WTC11 (cell line): Measurements from ENCODE around the gene ZNF10. TPM values are rescaled to one million over a fixed set of nuclear protein-coding genes. Genes with fewer than 3 reads are reported as not detected.

Experiments used
- ATAC-seq: fragments of 200-7000 bp; cut with Tn5 transposase; 2 replicates; pipeline ENCODE4 v1.10.0; 2021; ENCODE audit warnings: mild to moderate bottlenecking, moderate library complexity
- CTCF ChIA-PET: fragments of 300-600 bp; sonication (Branson Sonifier 250); formaldehyde crosslinking; loops from one replicate; lab custom pipeline; 2021; ENCODE audit warnings: antibody characterized with exemption; lab: Charles Lee
- POLR2A ChIA-PET: fragments of 350-600 bp; sonication (Branson Sonifier 250); formaldehyde crosslinking; loops from one replicate; lab custom pipeline; 2021; ENCODE audit warnings: antibody characterized with exemption; lab: Charles Lee
- DNase-seq: peaks from one replicate; pipeline ENCODE4 v3.0.0; 2021; ENCODE audit warnings: low spot score
- H3K27ac Mint-ChIP-seq: 2 replicates; pipeline ENCODE4 v1.8.0; 2021; ENCODE audit warnings: mixed read lengths
- H3K27me3 Mint-ChIP-seq: 2 replicates; pipeline ENCODE4 v1.8.0; 2021; ENCODE audit warnings: low read depth, mild to moderate bottlenecking, moderate library complexity, mixed read lengths
- H3K36me3 Mint-ChIP-seq: 2 replicates; pipeline ENCODE4 v1.8.0; 2021; ENCODE audit warnings: mixed read lengths
- H3K4me1 Mint-ChIP-seq: 2 replicates; pipeline ENCODE4 v1.8.0; 2022; ENCODE audit warnings: mixed read lengths
- H3K4me3 Mint-ChIP-seq: 2 replicates; pipeline ENCODE4 v1.8.0; 2021; ENCODE audit warnings: mild to moderate bottlenecking, moderate library complexity, mixed read lengths
- H3K9me3 Mint-ChIP-seq: 2 replicates; pipeline ENCODE4 v1.8.0; 2021; ENCODE audit warnings: mixed read lengths
- ATF1 ChIP-seq: sonication (generic); formaldehyde crosslinking; IDR thresholded peaks from 2 replicates; pipeline ENCODE4 v1.8.1; 2023; ENCODE audit warnings: mild to moderate bottlenecking, moderate library complexity, missing genetic modification reagents
- ATF2 ChIP-seq: sonication (generic); formaldehyde crosslinking; IDR thresholded peaks from 2 replicates; pipeline ENCODE4 v1.8.1; 2022; ENCODE audit warnings: low read depth, missing genetic modification reagents, borderline replicate concordance
- ATF3 ChIP-seq: sonication (generic); formaldehyde crosslinking; conservative IDR thresholded peaks from 2 replicates; pipeline ENCODE4 v1.8.1; 2022; ENCODE audit warnings: mild to moderate bottlenecking, missing genetic modification reagents
- ATF6 ChIP-seq: sonication (generic); formaldehyde crosslinking; IDR thresholded peaks from 2 replicates; pipeline ENCODE4 v1.8.1; 2023; ENCODE audit warnings: mild to moderate bottlenecking, missing genetic modification reagents
- CBFB ChIP-seq: sonication (generic); formaldehyde crosslinking; IDR thresholded peaks from 2 replicates; pipeline ENCODE4 v1.8.1; 2022; ENCODE audit warnings: mild to moderate bottlenecking, low read depth, missing genetic modification reagents
- CDX4 ChIP-seq: fragments of 250-450 bp; sonication (Bioruptor Pico); IDR thresholded peaks from 2 replicates; pipeline ENCODE4 v1.9.0; 2021; ENCODE audit warnings: moderate library complexity, mild to moderate bottlenecking, inconsistent platforms, borderline replicate concordance
- CREM ChIP-seq: sonication (generic); formaldehyde crosslinking; IDR thresholded peaks from 2 replicates; pipeline ENCODE4 v1.8.1; 2022; ENCODE audit warnings: mild to moderate bottlenecking, missing genetic modification reagents, moderate library complexity
- ERG ChIP-seq: fragments of 250-450 bp; sonication (Bioruptor Pico); IDR thresholded peaks from 2 replicates; pipeline ENCODE4 v1.8.0; 2021; ENCODE audit warnings: mild to moderate bottlenecking
- GABPB1 ChIP-seq: sonication (generic); formaldehyde crosslinking; IDR thresholded peaks from 2 replicates; pipeline ENCODE4 v1.8.1; 2023; ENCODE audit warnings: mild to moderate bottlenecking, missing genetic modification reagents
- GRHL2 ChIP-seq: fragments of 250-450 bp; sonication (Bioruptor Pico); IDR thresholded peaks from 2 replicates; pipeline ENCODE4 v1.8.0; 2022; ENCODE audit warnings: mild to moderate bottlenecking, moderate library complexity; ENCODE audit not compliant: insufficient replicate concordance, severe bottlenecking
- IRF1 ChIP-seq: sonication (generic); formaldehyde crosslinking; IDR thresholded peaks from 2 replicates; pipeline ENCODE4 v1.8.0; 2023; ENCODE audit warnings: missing genetic modification reagents
- IRF2 ChIP-seq: sonication (generic); formaldehyde crosslinking; IDR thresholded peaks from 2 replicates; pipeline ENCODE4 v1.8.0; 2022; ENCODE audit warnings: low read depth, missing genetic modification reagents, borderline replicate concordance
- JAZF1 ChIP-seq: fragments of 250-450 bp; sonication (Bioruptor Pico); IDR thresholded peaks from 2 replicates; pipeline ENCODE4 v1.9.0; 2021; ENCODE audit warnings: moderate library complexity, mild to moderate bottlenecking, inconsistent platforms
- MXD4 ChIP-seq: fragments of 250-450 bp; sonication (Bioruptor Pico); IDR thresholded peaks from 2 replicates; pipeline ENCODE4 v1.8.0; 2021; ENCODE audit warnings: mild to moderate bottlenecking, moderate library complexity, borderline replicate concordance
- PREB ChIP-seq: sonication (generic); formaldehyde crosslinking; IDR thresholded peaks from 2 replicates; pipeline ENCODE4 v1.8.1; 2022; ENCODE audit warnings: mild to moderate bottlenecking, missing genetic modification reagents, moderate library complexity, borderline replicate concordance
- SOX15 ChIP-seq: fragments of 250-450 bp; sonication (Bioruptor Pico); IDR thresholded peaks from 2 replicates; pipeline ENCODE4 v1.9.0; 2021; ENCODE audit warnings: mild to moderate bottlenecking
- TEAD4 ChIP-seq: sonication (generic); formaldehyde crosslinking; IDR thresholded peaks from 2 replicates; pipeline ENCODE4 v1.8.0; 2022; ENCODE audit warnings: mild to moderate bottlenecking, missing genetic modification reagents
- ZBTB21 ChIP-seq: sonication (generic); formaldehyde crosslinking; IDR thresholded peaks from 2 replicates; pipeline ENCODE4 v1.8.1; 2023; ENCODE audit warnings: mild to moderate bottlenecking, missing genetic modification reagents, borderline replicate concordance
- ZNF121 ChIP-seq: sonication (generic); formaldehyde crosslinking; IDR thresholded peaks from 2 replicates; pipeline ENCODE4 v1.8.0; 2023; ENCODE audit warnings: missing genetic modification reagents
- ZNF138 ChIP-seq: sonication (generic); formaldehyde crosslinking; conservative IDR thresholded peaks from 2 replicates; pipeline ENCODE4 v1.8.1; 2022; ENCODE audit warnings: mild to moderate bottlenecking, moderate library complexity, missing genetic modification reagents
- ZNF263 ChIP-seq: sonication (generic); formaldehyde crosslinking; IDR thresholded peaks from 2 replicates; pipeline ENCODE4 v1.8.1; 2022; ENCODE audit warnings: low read depth, mild to moderate bottlenecking, moderate library complexity, missing genetic modification reagents
- ZNF281 ChIP-seq: sonication (generic); formaldehyde crosslinking; IDR thresholded peaks from 2 replicates; pipeline ENCODE4 v1.8.0; 2023; ENCODE audit warnings: mild to moderate bottlenecking, missing genetic modification reagents
- ZNF396 ChIP-seq: fragments of 250-450 bp; sonication (Bioruptor Pico); IDR thresholded peaks from 2 replicates; pipeline ENCODE4 v1.8.0; 2021; ENCODE audit warnings: mild to moderate bottlenecking, moderate library complexity, borderline replicate concordance
- total RNA-seq: library from RNA; stranded (reverse); gene quantifications from 3 replicates; pipeline ENCODE4 v1.2.3, GENCODE V29; 2021

The ZNF10 gene
- total RNA-seq, 1 experiment from 2014 or later: 10.5 TPM

- TF ChIP-seq CREM (CRISPR knock-in tag) (no peak), MXD4 (CRISPR knock-in tag) (no peak), ZNF121 (CRISPR knock-in tag) (no peak), GRHL2 (no peak), ZNF263 (CRISPR knock-in tag) (no peak), PREB (CRISPR knock-in tag) (no peak), ZNF396 (CRISPR knock-in tag) (no peak), ATF2 (CRISPR knock-in tag) (no peak), CDX4 (no peak)
Observed at GRCh38 chr12:133165776-133166175, 35.3 kb downstream of the ZNF10 start (continued).

- H3K36me3 Mint-ChIP-seq: peaks cover 47% of the 10 kb centered on the region
- ChIA-PET POLR2A (no interaction called here), CTCF (no interaction called here)
- peaks cover 16% of the 10 kb centered on the region for H3K27me3 Mint-ChIP-seq
- no peak overlapping the region for H3K27ac Mint-ChIP-seq
- H3K9me3 Mint-ChIP-seq: peaks cover 86% of the 10 kb centered on the region
- no peak overlapping the region for H3K4me3 Mint-ChIP-seq
- DNase-seq: no peak
- ATAC-seq: no peak
- H3K4me1 Mint-ChIP-seq: no peaks in the 10 kb centered on the region
- TF ChIP-seq GABPB1 (no peak), ATF3 (CRISPR knock-in tag) (no peak), ZNF138 (CRISPR knock-in tag) (no peak), IRF2 (CRISPR knock-in tag) (no peak), CREM (CRISPR knock-in tag) (no peak), SOX15 (no peak), TEAD4 (CRISPR knock-in tag) (no peak), ATF6 (CRISPR knock-in tag) (no peak), ZBTB21 (CRISPR knock-in tag) (no peak), ZNF281 (no peak), JAZF1 (CRISPR knock-in tag) (no peak), ATF1 (CRISPR knock-in tag) (no peak), CBFB (CRISPR knock-in tag) (no peak), IRF1 (CRISPR knock-in tag) (no peak), ERG (CRISPR knock-in tag) (no peak)
Observed at GRCh38 chr12:133172491-133172890, 42.1 kb downstream of the ZNF10 start.
